GM12872 (cell line): ENCODE results near the gene NRTN.

Experiments used
- TF ChIP-seq, protein P1 (sequence below): IDR thresholded peaks from 3 replicates; pipeline ENCODE4 v1.5.1; 2011; ENCODE audit warnings: low read depth, mild to moderate bottlenecking, low read length, moderate library complexity; ENCODE audit not compliant: insufficient read depth

The NRTN gene

DNA sequence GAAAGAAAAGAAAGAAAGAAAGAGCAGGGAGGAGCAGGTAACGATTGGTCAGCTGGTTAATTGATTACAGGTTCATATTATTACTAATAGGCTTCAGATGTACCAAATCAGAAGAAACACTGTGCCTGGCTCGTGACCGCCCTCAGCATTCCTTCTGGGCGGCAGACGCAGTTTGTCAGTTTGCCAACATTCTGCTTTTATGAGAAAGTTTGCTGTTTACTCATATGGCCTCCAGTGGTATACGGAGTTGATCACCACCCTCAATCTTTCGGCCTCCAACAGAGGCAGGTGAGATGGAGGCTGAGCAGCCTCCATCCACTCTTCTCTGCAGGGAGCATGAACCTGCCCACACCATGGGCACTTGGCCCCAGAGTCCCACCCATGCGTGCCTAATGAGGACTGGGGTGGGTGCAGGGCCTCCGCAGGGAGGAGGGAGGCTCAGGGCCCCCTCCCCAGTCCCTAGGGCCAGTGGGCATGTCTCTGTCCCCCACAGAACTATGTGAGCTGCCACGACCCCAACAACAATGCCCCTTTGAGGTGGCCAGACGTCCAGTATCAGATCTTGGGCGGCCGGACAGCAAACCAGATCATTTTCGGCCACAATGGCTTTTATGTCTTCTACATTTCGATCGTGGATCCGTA lies 29.1 kb upstream of the NRTN start:
- TF ChIP-seq, protein P1, sequence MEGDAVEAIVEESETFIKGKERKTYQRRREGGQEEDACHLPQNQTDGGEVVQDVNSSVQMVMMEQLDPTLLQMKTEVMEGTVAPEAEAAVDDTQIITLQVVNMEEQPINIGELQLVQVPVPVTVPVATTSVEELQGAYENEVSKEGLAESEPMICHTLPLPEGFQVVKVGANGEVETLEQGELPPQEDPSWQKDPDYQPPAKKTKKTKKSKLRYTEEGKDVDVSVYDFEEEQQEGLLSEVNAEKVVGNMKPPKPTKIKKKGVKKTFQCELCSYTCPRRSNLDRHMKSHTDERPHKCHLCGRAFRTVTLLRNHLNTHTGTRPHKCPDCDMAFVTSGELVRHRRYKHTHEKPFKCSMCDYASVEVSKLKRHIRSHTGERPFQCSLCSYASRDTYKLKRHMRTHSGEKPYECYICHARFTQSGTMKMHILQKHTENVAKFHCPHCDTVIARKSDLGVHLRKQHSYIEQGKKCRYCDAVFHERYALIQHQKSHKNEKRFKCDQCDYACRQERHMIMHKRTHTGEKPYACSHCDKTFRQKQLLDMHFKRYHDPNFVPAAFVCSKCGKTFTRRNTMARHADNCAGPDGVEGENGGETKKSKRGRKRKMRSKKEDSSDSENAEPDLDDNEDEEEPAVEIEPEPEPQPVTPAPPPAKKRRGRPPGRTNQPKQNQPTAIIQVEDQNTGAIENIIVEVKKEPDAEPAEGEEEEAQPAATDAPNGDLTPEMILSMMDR, result no peak

DNA sequence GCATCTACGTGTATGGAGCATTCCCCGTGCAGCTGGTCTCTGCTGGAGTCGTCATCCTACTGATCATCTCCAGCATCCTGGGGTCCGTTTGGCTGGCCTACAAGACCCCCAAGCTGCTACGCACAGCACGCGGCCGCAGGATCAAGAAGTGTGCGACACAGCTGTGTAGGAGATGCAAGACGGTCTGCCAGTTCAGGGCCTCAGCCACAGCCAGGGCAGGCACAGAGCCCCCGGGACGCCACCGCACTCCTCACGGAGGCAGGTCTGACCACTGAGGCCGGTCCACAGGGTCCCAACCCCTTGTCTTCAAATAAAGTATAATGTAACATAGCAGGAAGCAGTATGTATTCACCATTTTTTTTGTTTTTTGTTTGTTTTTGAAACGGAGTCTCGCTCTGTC lies 26.5 kb upstream of the NRTN start:
- TF ChIP-seq, protein P1, result no peak

DNA sequence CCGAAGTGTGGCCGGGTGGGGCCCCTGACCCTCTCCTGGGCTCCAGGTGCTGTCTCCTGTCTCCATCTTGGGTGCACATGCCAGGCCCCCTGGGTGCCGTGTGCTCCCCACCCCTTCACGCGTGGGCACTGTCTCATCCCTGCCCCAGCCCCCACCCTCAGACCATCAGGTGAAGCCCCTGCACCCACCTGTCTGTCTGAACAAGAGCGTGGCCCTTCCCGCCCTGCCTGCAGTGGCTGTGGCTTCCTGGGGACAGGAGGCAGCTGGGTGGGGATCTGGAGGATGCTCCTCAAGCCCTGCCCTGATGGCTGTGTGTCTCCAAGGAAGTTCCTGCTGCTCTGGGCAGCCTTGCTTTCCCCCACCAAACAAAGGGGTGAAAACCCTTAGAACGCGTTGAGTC lies 22.5 kb upstream of the NRTN start:
- TF ChIP-seq, protein P1, result no peak

DNA sequence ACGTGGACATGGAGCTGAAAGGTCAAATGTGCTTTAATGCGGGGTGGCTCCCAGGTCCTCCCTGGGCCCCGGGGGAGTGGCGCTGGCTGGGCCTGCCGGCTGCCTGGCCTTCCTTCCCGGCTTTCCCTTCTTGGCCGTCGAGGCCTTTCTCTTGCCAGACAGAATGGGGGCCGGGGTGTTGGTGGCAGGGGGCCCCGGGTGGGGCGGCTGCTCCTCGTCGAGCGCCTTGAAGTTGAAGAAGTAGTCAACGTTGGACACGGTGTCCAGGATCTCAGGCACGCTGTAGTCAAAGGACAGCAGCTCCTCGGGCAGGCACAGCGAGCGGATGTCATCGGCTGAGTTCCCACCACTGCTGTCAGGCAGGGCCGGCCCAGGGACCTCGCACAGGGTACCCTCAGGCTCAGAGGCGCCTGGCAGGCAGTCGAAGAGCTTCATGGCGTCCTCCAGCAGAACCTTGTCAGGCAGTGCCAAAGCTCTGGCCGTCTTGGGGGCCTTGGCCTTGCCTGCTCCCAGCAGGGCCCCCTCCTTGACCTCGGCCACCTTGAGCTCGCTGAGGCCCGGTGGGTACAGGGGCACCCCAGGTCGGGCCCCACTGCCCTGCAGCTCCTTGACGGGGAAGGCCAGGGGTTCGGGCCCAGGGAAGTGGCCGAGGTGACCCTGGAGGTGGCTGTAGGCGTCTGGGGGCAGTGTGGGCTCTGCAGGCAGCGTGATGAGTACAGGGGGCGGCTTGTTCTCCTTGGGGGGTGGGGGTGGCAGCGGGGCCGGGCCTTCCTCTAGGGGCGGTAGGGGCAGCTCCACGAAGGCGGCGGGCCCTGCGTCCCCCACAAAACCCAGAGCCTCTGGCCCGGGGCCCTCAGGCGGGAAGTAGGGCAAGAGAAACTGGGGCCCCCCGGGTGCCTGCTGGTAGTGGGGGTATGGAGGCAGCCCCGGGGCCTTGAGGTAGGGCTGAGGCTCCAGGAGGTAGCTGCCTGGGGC lies 21.6 kb upstream of the NRTN start:
- TF ChIP-seq, protein P1, result no peak

DNA sequence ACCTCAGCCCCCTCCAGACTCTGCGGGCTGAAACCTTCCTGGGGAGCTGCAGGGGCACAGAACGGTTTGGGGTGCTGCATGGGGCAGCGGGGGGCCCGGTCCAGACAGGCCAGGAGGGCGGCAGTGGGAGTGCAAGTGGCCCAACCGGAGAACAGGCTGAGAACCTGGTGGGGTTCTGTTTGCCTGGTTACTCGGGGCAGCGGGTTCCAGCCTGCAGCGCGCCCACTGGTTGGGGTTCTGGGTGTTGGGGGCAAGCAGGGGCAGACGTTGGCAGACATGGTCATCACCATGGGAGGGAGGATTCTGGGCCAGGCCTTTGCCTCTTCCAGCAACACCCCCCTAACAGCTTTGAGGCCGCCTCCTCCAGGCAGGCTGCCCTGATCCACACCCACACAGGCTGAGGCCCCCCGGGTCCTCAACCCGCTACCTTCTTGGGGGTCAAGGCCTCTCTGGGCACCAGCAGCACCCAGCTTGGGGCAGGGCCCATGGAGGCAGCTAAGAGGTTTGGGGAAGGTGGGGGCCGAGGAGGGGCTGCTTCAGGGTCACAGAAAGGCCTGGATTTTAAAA lies 20.2 kb upstream of the NRTN start, which contains the start of gene PRR22:
Gene PRR22, minus strand, starts transcription at position 166 of the 567 bp plus-strand sequence. Its CDS starts 86 bp downstream, at position 80.
- TF ChIP-seq, protein P1, result no peak

DNA sequence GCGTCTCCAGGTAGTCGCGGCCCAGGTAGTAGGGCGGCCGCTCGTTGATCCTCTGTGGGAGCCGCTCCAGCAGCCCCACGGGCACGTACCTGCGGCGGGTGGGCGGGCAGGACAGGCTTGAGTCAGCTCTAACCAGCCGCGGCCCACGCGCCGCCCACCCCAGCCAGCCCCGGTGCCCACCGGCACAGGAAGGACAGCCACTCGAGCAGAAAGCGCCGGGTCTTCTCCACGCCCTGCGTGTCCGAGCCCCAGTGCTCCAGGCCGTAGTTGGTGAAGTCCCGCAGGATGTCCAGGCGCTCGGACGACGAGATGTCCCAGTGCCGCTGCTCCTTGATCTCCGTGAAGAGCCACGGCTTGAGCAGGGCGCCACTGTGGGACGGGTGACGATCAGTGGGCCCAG lies 19.4 kb upstream of the NRTN start:
- TF ChIP-seq, protein P1, result no peak
